A673 (cell line): ENCODE measurements around the gene BOD1L1. TPM values are rescaled to one million over a fixed set of nuclear protein-coding genes. Genes with fewer than 3 reads are reported as not detected.

Experiments
- BruUV-seq: library from RNA; stranded (reverse); fragments of 400-500 nt; replicated peaks from 2 replicates; lab custom pipeline; 2021; lab: Mats Ljungman, UMichigan
- CTCF ChIA-PET: fragments of 300-600 bp; sonication (Branson Sonifier 250); formaldehyde crosslinking; loops from one replicate; lab custom pipeline; 2022; ENCODE audit warnings: antibody characterized with exemption; lab: Charles Lee
- POLR2A ChIA-PET: fragments of 300-600 bp; sonication (Branson Sonifier 250); formaldehyde crosslinking; loops from one replicate; lab custom pipeline; 2022; ENCODE audit warnings: antibody characterized with exemption; ENCODE audit not compliant: low non-redundant PET; lab: Charles Lee
- DNase-seq: peaks from one replicate; pipeline ENCODE4 v3.0.0-alpha.2; 2015; ENCODE audit warnings: low spot score
- H3K27ac ChIP-seq: fragments of 200-600 bp; sonication (generic); 2 replicates; pipeline ENCODE4 v1.5.1; 2016; ENCODE audit warnings: mixed run types, low read depth, mild to moderate bottlenecking, mixed read lengths, antibody characterized with exemption, low read length; ENCODE audit not compliant: poor library complexity, severe bottlenecking
- H3K27me3 ChIP-seq: fragments of 200-600 bp; sonication (generic); replicated peaks from 2 replicates; pipeline ENCODE4 v1.6.1; 2017; ENCODE audit warnings: mixed run types, low read depth, mild to moderate bottlenecking, mixed read lengths, antibody characterized with exemption, low read length; ENCODE audit not compliant: insufficient read depth, poor library complexity
- H3K36me3 ChIP-seq: fragments of 200-600 bp; sonication (generic); 2 replicates; pipeline ENCODE4 v1.6.1; 2016; ENCODE audit warnings: mixed run types, mild to moderate bottlenecking, mixed read lengths, antibody characterized with exemption, low read length; ENCODE audit not compliant: insufficient read depth, poor library complexity, severe bottlenecking
- H3K4me1 ChIP-seq: fragments of 200-600 bp; sonication (generic); 2 replicates; pipeline ENCODE4 v1.6.1; 2017; ENCODE audit warnings: mixed run types, mild to moderate bottlenecking, mixed read lengths, antibody characterized with exemption, low read length; ENCODE audit not compliant: insufficient read depth, poor library complexity, severe bottlenecking
- H3K4me3 ChIP-seq: fragments of 200-600 bp; sonication (generic); 2 replicates; pipeline ENCODE4 v1.5.1; 2016; ENCODE audit warnings: low read depth, mixed run types, mild to moderate bottlenecking, mixed read lengths, low read length; ENCODE audit not compliant: poor library complexity, severe bottlenecking
- H3K9me3 ChIP-seq: fragments of 200-600 bp; sonication (generic); 2 replicates; pipeline ENCODE4 v1.6.1; 2016; ENCODE audit warnings: mixed run types, low read depth, mild to moderate bottlenecking, mixed read lengths, antibody characterized with exemption, low read length; ENCODE audit not compliant: poor library complexity, severe bottlenecking
- CTCF ChIP-seq: fragments of 300-800, 200-600 bp; sonication (generic); conservative IDR thresholded peaks from 2 replicates; pipeline ENCODE4 v1.5.1; 2017; ENCODE audit warnings: low read depth, mild to moderate bottlenecking, antibody characterized with exemption, low read length, moderate library complexity, mixed read lengths
- EZH2 ChIP-seq: fragments of 200-600 bp; sonication (generic); IDR thresholded peaks from 2 replicates; pipeline ENCODE4 v1.6.1; 2017; ENCODE audit warnings: borderline replicate concordance, low read depth, mild to moderate bottlenecking, mixed read lengths, antibody characterized with exemption, low read length; ENCODE audit not compliant: poor library complexity, severe bottlenecking
- intact Hi-C: fragments of 100-400 bp; cut with micrococcal nuclease; formaldehyde crosslinking; loops from one replicate; pipeline ENCODE4 v1.10.0; 2022; ENCODE audit not compliant: unreplicated experiment
- total RNA-seq: library from RNA; stranded (reverse); gene quantifications from 2 replicates; pipeline ENCODE4 v1.2.3, GENCODE V29; 2021

The BOD1L1 gene
- total RNA-seq, 1 experiment from 2014 or later = 44.8 TPM

- ChIA-PET POLR2A (no interaction called here), CTCF (no interaction called here)
- intact Hi-C loops = no loop called here
- H3K36me3 ChIP-seq = no peaks in the 10 kb centered on the region
- H3K4me1 ChIP-seq = peaks cover 5% of the 10 kb centered on the region
- no peak overlapping the region for H3K4me3 ChIP-seq
- BruUV-seq = no TSS peak
- DNase-seq = no peak
- H3K9me3 ChIP-seq = no peaks in the 10 kb centered on the region
- TF ChIP-seq CTCF (0 out of 2 replicates have a peak, but pooled peaks have one; percentile 23), EZH2 (no peak)
- H3K27me3 ChIP-seq = no peaks in the 10 kb centered on the region
- H3K27ac ChIP-seq = no peak overlapping the region
Observed at GRCh38 chr4:13541720-13542576, 85.6 kb downstream of the BOD1L1 start.

- H3K36me3 ChIP-seq = no peaks in the 10 kb centered on the region
- H3K27ac ChIP-seq = no peak overlapping the region
- ChIA-PET POLR2A (no interaction called here), CTCF (no interaction called here)
- H3K4me3 ChIP-seq = no peak overlapping the region
- no peak for DNase-seq
- intact Hi-C loops = no loop called here
- no peaks in the 10 kb centered on the region for H3K9me3 ChIP-seq
- BruUV-seq = no TSS peak
- no peak for TF ChIP-seq CTCF
- no peak for TF ChIP-seq EZH2
- no peaks in the 10 kb centered on the region for H3K27me3 ChIP-seq
- peaks cover 5% of the 10 kb centered on the region for H3K4me1 ChIP-seq
Observed at GRCh38 chr4:13541176-13541604, 86.3 kb downstream of the BOD1L1 start.

GRCh38 chr4:13540446-13541175, 86.9 kb downstream of the BOD1L1 start:
- CTCF ChIA-PET = no interaction called here
- Histone ChIP-seq H3K4me3 (no peak overlapping the region), H3K9me3 (no peaks in the 10 kb centered on the region), H3K36me3 (no peaks in the 10 kb centered on the region), H3K4me1 (peaks cover 5% of the 10 kb centered on the region), H3K27ac (no peak overlapping the region), H3K27me3 (peaks cover 5% of the 10 kb centered on the region)
- no TSS peak for BruUV-seq
- TF ChIP-seq EZH2 (no peak), CTCF (no peak)
- POLR2A ChIA-PET = no interaction called here
- no peak for DNase-seq
- intact Hi-C loops = no loop called here
